Measurements from ENCODE around the gene TFB2M.

The TFB2M gene

DNA sequence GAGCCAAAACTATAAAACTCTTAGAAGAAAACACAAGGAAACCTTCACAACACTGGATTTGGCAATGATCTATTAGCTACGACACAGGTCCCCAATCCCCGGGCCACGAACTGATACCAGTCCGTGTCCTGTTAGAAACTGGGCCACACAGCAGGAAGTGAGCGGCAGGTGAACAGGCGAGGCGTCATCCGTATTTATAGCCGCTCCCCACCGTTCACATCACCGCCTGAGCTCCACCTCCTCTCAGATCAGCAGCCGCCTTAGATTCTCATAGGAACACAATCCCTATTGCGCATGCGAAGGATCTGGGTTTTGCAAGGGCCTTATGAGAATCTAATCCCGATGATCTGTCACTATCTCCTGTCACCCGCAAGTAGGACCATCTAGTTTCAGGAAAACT, 11.9 kb downstream of the TFB2M start:
- no peak for DNase-seq (ENCODE audit: low read depth in 2 of 2)

DNA sequence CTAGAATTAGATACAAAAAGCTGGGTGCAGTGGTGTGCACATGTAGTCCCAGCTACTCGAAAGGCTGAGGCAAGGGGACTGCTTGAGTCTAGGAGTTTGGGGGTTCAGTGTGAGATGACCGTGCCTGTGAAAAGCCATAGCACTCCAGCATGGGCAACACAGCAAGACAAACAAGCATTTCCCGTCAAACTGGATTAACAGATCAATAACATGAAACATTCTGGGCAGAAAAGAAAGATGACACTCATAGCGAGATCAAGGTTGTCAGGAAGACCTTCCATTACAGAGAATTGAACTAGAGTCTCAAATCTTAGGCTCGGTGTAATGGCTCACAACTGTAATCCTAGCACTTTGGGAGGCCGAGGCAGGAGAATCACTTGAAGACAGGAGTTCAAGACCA, 14.0 kb downstream of the TFB2M start:
- no peak for DNase-seq (ENCODE audit: low read depth in 2 of 2)

DNA sequence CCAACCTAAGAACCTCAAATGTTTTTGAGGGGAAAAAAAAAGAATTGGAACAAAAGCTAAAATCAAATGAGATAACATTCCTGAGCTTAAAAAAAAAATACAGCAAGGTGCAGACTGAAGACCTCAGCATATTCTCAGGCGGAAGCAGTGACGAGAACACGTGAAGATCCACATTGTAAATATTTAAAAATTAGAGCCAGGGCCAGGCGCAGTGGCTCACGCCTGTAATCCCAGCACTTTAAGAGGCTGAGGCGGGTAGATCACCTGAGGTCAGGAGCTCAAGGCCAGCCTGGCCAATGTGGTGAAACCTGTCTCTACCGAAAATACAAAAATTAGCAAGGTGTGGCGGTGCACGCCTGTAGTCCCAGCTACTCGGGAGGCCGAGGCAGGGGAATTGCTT, 15.7 kb downstream of the TFB2M start:
- DNase-seq (ENCODE audit: low read depth in 2 of 2), result no peak

DNA sequence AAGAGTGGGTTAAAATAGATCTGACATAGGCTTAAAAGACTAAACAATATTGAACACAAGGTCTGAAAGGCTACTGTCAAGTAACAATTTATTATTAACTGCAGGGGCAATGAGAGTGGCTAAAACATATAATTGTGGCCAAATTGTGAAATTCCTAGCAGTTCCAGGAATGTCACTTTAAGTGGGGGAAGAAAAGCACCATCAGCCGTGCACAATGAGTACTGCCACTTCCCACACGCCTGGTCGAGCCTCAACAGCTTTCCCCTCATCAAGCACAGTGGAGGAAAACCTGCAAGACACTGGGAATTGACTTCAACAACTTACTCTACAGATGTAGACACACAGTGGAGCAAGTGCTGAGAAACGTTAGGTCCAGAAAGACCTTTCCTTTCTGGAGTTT, 16.4 kb downstream of the TFB2M start:
- no peak for DNase-seq (ENCODE audit: low read depth in 2 of 2)

DNA sequence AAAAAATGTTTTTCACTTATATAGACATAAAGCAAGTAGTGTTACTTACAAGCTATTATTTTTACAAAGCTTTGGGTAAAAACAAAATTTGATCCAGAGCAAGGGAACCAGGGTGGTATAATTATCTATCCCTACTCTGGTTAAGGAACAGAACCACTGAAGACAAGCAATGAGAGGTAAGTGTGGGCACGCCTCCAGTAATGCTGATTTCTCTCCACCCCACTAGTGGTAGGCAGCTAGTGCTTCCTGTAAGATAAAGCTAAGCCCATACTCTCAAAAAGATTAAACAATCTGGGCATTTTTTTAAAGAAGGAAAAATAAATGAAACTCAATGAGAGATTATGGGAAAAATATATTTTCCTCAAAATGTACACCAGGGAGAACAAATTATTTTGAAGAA, 22.1 kb downstream of the TFB2M start:
- no peak for DNase-seq (ENCODE audit: low read depth in 2 of 2)

DNA sequence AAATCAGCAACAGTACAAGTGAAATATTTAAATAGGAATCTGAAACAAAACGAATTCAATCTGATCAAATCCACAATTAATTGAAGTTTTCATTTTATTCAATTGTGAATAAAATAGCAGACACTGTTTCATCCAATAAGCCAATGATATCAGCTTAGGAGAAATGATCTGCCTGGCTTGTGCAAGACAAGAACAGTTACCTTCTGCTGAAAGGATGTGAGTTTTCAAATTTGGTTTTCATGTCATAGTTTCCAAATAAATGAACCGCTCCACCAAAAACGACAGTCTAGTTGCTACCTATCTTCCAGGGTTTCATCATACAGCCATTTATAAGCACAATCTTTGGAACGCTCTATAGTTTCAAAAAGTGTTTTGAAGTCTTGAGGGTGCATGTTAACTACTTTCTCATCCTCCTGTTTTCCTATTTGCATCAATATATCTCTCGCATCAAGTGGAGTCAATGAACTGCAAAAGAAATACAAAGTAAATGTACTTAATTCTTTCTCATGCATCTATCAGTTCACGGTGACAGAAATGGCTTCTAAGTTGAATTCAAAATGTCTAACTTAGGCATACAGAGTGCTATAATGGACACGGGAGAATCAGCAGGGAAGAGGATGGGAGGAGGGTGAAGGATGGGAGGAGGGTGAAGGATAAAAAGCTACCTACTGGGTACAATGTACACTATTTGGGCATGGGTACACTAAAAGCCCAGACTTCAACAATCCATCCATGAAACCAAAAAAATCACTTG, 25.1 kb downstream of the TFB2M start:
- no peak for DNase-seq (ENCODE audit: low read depth in 2 of 2)

DNA sequence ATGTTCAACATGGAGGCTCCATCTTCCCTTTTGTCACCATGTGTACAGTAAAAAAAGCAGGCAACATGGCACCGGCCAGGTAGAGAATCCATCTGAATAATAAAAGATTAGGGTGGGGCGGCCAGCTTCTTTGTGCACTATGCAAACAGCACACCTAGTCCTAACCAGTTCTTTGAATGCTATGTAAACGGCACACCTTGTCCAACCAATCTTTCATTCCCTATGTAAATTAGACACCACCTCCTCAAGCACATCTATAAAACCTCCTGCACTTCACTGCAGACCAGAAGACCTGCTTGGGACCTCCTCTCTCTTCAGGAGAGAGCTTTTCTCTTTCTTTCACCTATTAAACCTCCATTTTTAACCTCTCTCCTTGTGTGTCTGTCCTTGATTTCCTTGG, 28.2 kb downstream of the TFB2M start:
- DNase-seq (ENCODE audit: low read depth in 2 of 2), result no peak

DNA sequence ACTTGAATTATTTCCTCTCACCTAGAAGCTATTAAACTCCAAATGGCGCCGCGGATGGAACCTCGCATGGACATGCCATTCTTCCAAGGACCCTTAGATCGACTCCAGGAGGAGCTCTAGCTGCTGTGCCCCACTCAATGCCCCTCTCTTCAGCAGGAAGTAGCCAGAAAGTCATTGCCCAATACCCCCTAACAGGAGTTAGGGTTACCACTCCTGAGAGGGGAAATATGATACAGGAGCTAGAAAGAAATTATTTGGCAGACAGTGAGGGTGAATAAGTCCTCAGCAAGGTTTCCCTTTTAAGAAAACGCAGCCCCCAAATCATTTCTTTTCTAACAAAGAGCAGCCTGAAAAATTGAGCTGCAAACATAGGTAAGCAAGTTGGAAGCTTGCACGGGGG, 28.6 kb downstream of the TFB2M start:
- DNase-seq (ENCODE audit: low read depth in 2 of 2), result no peak

DNA sequence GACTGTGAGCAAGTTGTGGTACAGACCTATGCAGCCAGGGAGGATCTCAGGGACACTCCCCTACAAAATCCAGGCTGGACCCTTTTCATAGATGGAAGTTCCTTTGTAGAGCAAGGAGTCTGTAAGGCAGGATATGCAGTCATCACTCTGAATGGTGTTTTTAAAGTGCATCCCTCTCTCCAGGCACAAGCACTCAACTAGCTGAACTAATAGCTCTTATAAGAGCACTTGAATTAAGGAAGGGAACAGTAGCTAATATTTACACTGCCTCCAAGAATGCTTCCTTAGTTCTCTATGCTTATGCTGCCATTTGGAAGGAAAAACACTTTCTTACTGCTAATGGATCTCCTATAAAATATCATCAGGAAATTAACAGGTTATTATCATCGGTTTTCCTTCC, 31.9 kb downstream of the TFB2M start:
- DNase-seq (ENCODE audit: low read depth in 2 of 2), result no peak

DNA sequence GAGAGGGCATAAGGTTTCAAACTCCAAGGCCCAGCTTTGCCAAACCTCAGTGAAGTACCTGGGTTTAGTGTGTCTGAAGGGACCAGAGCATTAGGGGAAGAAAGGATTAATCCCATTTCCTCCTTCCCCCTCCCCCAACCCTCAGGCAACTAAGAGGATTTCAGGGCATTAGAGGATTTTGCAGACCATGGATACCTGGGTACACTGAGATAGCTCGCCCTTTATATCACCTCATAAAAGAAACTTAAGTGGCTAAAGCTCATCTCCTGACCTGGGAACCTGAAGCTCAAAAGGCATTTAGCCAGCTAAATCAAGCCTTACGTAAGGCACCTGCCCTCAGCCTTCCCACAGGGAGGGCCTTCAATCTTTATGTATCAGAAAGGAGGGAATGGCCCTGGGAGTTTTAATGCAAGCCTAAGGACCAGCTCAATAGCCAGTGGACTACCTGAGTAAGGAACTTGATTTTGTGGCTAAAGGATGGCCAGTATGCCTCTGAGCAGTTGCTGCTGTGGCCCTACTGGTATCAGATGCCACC, 32.6 kb downstream of the TFB2M start:
- DNase-seq (ENCODE audit: low read depth in 2 of 2), result no peak

DNA sequence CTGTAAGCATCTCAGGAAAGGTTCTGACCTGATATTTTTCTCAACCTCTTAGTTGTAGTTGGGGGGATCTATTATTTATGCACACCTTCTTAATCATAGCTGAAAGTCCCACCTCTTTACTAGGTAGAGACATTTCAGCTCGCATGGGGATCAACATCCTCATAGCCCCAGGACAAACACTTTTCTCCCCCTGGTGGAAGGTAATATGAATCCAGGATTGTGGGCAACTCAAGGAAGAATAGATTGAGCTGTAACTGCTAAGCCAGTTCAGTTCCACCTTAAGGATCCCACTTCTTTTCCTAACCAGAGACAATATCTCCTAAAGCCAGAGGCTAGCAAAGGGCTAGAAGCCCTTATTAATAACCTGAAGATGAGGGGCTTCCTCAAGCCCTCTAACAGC, 33.5 kb downstream of the TFB2M start:
- no peak for DNase-seq (ENCODE audit: low read depth in 2 of 2)

DNA sequence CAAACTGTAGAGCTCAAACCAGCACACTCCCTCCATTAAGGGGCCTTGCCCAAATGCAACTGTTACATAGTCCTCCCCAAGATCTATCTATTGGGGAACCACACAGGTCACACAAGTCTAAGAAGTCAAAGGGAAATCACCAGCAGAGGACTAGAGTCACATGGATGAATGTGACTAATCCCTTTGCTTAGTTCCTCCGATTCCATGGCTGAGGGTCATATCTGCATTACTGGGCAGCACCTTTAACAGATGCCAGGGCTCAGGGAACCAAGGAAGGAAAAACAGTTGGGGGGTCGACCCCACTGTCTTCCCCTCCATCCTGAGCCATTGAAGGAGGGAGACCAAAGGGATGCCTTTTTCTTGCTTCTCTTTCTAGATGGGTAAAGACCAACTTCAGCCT, 35.6 kb downstream of the TFB2M start:
- no peak for DNase-seq (ENCODE audit: low read depth in 2 of 2)

DNA sequence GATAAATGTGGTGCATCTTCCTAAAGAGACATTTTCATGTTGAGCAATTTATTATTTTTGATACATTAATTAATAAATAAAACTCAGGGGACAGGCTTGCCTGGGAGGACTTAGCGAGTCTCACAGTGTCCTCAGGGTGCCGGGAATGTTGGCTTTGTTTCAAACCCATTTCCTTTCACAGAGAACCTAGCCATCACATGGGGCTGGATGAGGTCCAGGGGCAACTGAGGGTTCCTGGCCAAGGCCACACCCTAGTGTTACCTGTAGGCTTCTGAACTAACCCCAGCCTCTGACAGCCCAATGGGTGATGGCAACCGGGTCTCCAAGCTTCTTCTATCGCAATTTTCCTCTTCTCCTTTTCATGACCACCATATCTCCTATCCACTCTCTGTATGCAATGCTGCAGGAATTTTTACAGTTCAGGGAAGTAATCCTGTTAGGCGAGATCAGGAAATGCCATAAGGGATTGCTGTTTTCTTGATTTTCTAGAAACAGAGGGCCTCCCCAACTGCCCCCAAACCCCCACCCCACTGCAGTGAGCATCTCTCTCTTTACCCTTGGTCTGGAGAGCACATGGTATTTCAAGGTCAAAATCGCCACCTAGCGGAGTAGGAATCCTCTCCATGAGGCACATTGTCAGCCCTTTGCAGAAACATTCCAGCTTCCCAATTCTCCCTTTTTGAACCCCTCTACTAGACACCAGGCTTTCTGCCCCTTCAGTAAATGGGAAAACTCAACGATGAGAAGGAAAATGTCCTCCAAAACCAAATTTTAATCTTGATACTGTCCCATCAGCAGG, 36.9 kb downstream of the TFB2M start:
- no peak for DNase-seq (ENCODE audit: low read depth in 2 of 2)

DNA sequence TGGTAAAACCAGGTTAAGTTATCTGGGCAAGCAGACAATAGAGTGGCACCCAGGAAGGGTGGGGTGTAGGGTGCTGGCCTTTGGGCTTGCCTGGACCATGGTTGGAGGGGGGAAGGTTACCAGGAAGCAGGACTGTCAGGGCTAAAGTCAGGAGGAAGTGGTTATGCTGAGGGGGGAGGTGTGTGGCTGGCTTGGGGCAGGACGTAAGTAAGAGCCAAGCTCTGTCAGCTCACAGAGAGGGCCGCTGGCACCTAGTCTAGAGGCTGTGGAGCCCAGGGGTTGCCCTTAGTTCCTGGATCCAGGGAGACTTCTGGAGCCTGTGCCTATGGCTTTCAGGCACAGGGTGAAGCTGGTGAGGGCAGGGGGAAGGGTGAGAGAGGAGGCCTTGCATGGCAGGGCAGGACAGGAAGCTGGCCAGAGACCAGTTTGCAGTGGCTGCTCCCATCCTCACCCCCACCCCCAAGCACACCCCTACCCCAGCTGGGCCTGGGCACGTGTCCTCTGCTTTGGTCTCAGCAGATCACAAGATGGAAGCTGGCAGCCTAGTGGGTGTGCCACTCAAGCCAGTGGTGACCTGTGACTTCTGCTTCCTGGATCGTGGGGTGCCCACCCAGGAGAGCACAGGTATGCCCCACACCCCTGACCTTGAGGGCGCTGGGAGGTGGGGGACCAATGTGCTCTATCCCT, 38.5 kb downstream of the TFB2M start:
- no peak for DNase-seq (ENCODE audit: low read depth in 2 of 2)

DNA sequence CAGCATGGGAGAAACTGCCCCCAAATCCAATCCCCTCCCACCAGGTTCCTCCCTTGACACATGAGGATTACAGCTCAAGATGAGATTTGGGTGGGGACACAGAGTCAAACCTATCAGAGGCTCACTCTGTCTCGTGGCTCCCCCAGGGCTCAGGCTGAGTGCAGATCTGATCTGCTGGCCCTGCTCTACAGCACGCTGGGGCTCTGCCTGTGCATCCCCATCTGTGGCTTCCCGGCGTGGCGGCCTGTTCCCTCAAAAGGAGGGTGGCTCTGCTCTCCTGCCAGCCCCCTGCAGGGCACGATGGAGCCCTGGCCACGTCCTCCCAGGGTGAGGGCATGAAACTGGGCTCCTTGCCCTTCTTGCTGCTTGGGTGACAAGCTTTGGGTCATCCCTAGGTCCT, 39.1 kb downstream of the TFB2M start:
- no peak for DNase-seq (ENCODE audit: low read depth in 2 of 2)

DNA sequence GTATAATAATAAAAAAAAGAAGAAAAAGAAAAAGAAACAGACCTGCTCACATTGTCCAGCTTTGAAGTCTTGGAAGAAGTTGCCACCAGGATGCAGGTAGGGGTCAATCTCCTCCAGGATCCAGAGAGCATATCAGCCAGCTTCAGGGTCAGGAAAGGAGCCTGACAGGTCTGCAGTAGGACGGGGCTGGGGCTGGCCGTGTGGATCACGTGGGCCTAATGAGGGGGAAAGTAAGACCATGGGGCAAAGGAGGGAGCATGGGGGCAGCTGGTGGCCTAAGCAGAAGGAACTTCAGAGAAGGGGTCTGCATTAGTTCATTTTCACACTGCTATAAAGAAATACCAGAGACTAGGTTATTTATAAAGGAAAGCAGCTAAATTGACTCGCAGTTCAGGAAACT, 39.7 kb downstream of the TFB2M start:
- DNase-seq (ENCODE audit: low read depth in 2 of 2), result no peak

DNA sequence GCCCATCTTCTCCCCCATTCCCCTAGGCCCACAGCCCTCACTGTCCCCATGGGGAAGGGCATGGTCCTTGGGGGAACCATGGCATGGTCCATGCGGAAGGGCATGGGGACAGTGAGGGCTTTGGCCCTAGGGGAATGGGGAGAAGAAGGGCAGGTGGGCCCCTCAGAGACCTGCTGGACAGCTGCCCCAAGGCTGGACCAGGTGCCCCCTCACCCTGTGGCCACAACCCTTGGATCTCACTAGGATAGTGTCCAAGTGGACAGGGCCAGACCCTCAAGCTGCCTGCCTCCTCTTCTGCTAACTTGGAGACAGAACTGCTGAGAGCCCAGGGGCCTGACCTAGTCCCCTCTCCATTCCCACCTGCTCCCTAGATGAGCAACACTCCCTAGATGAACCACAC, 46.5 kb downstream of the TFB2M start:
- DNase-seq (ENCODE audit: low read depth in 2 of 2), result no peak

DNA sequence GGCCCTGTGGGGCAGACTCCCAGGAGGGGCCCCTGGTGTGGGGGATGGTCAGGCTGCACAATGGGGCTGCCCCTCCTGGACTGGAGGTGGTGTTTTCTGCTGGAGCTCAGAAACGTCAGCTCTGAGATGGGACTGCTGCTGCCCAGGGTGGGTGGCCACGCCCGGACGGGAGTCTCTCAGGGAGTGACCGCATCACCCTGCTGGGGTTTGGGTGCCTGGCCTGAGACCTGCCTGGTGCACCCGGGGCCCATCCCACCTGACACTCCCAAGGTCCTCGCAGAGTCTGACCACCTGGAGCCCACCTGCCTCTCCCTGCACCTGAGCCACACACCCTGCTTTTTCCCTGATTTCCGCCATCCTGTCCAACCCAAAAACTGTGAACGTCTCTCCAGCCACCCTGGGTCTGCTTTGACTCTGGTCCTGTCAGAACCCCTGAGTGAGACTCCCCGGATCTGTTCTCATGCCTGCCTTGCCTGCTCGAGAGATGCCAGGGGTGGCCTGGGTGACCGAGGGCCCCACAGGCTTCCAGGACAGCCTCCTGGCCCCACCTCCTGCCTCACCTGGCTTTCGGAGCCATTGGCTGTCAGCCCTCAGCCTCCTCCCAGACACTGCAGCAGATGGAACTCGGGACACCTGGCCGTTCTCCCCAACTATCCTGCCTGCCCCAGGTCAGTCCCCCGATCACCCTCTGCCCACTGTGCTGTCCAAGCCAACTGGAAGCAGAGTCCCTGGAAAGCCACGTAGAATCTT, 47.4 kb downstream of the TFB2M start:
- no peak for DNase-seq (ENCODE audit: low read depth in 2 of 2)

DNA sequence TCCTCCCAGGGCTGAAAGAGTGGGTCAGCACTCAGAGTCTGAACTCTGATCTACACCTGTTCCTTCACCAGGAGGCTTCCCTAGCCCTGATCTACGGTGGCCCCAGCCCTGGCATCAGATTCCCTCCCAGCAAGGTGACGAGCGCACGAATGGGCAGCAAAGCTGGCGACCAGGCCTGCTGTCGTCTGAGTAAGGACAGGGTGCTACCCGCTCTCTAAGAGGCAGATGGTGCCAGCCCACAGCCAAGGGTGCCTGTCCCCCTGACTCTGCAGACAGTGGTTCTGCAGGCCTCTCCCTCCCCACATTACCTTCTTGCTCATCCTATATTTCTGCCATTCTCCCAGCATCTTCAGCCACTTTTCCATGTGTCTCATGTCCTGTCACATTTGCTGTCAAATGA, 48.7 kb downstream of the TFB2M start:
- DNase-seq (ENCODE audit: low read depth in 2 of 2), result no peak

DNA sequence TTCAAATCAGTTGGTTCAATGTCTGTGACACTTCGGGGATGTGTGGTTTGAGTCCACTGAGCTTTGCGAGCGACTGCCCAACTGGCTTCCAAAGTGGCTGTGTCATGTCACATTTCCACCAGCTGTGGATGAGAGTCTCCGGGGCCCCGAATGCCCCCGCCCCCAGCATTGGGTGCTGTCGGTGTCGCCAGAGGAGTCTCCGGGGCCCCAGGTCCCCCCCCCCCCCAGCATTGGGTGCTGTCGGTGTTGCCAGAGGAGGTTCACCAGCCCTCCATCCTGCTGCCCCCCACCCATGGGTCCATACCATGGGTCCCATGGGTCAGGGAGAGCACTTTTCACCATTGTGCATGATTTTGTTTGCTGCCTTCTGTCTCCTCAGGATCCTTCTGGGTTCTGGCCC, 49.9 kb downstream of the TFB2M start:
- DNase-seq (ENCODE audit: low read depth in 2 of 2), result no peak

DNA sequence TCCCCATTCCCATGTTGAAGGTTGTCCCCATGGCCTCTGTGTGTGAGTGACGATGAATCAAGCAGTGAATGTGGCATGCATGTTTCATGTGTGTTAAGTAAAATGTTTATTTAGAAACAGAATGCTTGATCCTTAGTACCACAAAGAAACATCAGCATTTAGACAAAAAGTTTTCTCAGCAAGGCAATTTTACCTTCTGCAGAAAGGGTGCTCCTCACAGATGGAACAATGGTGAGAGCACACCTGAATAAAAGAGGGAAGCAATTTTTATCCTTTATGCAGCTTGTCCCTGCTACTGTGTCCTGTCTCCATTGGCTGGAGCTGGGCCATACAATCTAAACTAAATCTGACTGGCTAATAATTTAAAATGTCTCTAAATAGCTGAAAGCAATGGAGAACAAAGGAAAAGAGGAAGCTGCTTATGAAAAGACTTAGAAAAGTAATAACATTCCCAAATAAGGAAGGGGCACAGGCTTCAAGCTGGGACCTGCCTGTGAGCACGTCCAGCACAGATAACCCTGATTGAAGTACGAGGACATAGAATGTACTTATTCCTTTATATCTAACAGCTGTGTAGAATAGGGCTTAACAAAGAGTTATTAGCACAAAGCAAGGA, 50.6 kb downstream of the TFB2M start:
- DNase-seq (ENCODE audit: low read depth in 2 of 2), result no peak

All from activated CD8-positive, alpha-beta memory T cell treated with anti-CD3 and anti-CD28 coated beads for 4 hours (primary cell).